Loucy (cell line): ENCODE measurements around the gene LYPLA2.

Experiments used
- H2AFZ ChIP-seq: fragments of 200-600 bp; sonication (generic); 2 replicates; pipeline ENCODE4 v1.6.0; 2016; ENCODE audit warnings: antibody characterized with exemption, mild to moderate bottlenecking, low read length, moderate library complexity
- H3F3A ChIP-seq: fragments of 200-600 bp; 2 replicates; pipeline ENCODE4 v1.6.0; 2016; ENCODE audit warnings: antibody characterized with exemption, low read depth, mild to moderate bottlenecking
- H3K27me3 ChIP-seq: fragments of 200-600 bp; sonication (generic); 2 replicates; pipeline ENCODE4 v1.6.1; 2014; ENCODE audit warnings: low read length, mild to moderate bottlenecking; ENCODE audit not compliant: insufficient read depth, poor library complexity, severe bottlenecking
- H3K36me3 ChIP-seq: fragments of 200-600 bp; sonication (generic); 2 replicates; pipeline ENCODE4 v1.6.1; 2016; ENCODE audit warnings: low read length; ENCODE audit not compliant: insufficient read depth
- H3K4me1 ChIP-seq: fragments of 200-600 bp; sonication (generic); 2 replicates; pipeline ENCODE4 v1.5.1; 2014; ENCODE audit warnings: low read length, mild to moderate bottlenecking; ENCODE audit not compliant: insufficient read depth, poor library complexity, severe bottlenecking
- H3K4me2 ChIP-seq: fragments of 200-600 bp; sonication (generic); 2 replicates; pipeline ENCODE4 v1.6.0; 2014; ENCODE audit warnings: antibody characterized with exemption, low read length, low read depth, mild to moderate bottlenecking; ENCODE audit not compliant: poor library complexity, severe bottlenecking
- H3K4me3 ChIP-seq: fragments of 200-600 bp; sonication (generic); 2 replicates; pipeline ENCODE4 v1.5.1; 2014; ENCODE audit warnings: low read length, mild to moderate bottlenecking, mixed read lengths; ENCODE audit not compliant: poor library complexity, severe bottlenecking
- H3K79me2 ChIP-seq: fragments of 200-600 bp; sonication (generic); 2 replicates; pipeline ENCODE4 v1.6.1; 2014; ENCODE audit warnings: low read length; ENCODE audit not compliant: insufficient read depth
- H3K9ac ChIP-seq: fragments of 200-600 bp; sonication (generic); 2 replicates; pipeline ENCODE4 v1.6.0; 2014; ENCODE audit warnings: mild to moderate bottlenecking, low read depth, low read length, moderate library complexity; ENCODE audit not compliant: poor library complexity, severe bottlenecking
- H3K9me2 ChIP-seq: fragments of 200-600 bp; sonication (generic); replicated peaks from 2 replicates; pipeline ENCODE4 v1.6.1; 2016; ENCODE audit warnings: low read depth, low read length, mixed read lengths
- H3K9me3 ChIP-seq: fragments of 200-600 bp; sonication (generic); 2 replicates; pipeline ENCODE4 v1.6.1; 2014; ENCODE audit warnings: mild to moderate bottlenecking, antibody characterized with exemption, low read length, low read depth; ENCODE audit not compliant: insufficient read depth
- H4K20me1 ChIP-seq: fragments of 200-600 bp; sonication (generic); 2 replicates; pipeline ENCODE4 v1.6.0; 2014; ENCODE audit warnings: antibody characterized with exemption, low read length, mild to moderate bottlenecking; ENCODE audit not compliant: insufficient read depth, poor library complexity, severe bottlenecking
- CTCF ChIP-seq: fragments of 200-600 bp; sonication (generic); conservative IDR thresholded peaks from 2 replicates; pipeline ENCODE4 v1.5.1; 2014; ENCODE audit warnings: mild to moderate bottlenecking, antibody characterized with exemption, low read length
- EZH2phosphoT487 ChIP-seq: fragments of 200-600 bp; IDR thresholded peaks from 2 replicates; pipeline ENCODE4 v1.6.1; 2018; ENCODE audit warnings: antibody characterized with exemption, mild to moderate bottlenecking, moderate library complexity, borderline replicate concordance

The LYPLA2 gene

GRCh38 chr1:23804183-23804835 lies 13.4 kb downstream of the LYPLA2 start:
- Histone ChIP-seq H3K9me2 (no peaks in the 10 kb centered on the region), H3F3A (no peaks in the 10 kb centered on the region), H3K36me3 (no peaks in the 10 kb centered on the region), H4K20me1 (peaks cover 9% of the 10 kb centered on the region), H2AFZ (no peak overlapping the region), H3K4me3 (no peak overlapping the region), H3K9ac (no peak overlapping the region), H3K4me2 (no peak overlapping the region), H3K9me3 (no peaks in the 10 kb centered on the region), H3K27me3 (no peaks in the 10 kb centered on the region), H3K4me1 (peaks cover 21% of the 10 kb centered on the region), H3K79me2 (no peaks in the 10 kb centered on the region; the same call in 1 of the 2 replicates)
- peak; percentile 37; the same call in 1 of the 2 replicates for TF ChIP-seq CTCF
- TF ChIP-seq EZH2phosphoT487 = no peak

DNA sequence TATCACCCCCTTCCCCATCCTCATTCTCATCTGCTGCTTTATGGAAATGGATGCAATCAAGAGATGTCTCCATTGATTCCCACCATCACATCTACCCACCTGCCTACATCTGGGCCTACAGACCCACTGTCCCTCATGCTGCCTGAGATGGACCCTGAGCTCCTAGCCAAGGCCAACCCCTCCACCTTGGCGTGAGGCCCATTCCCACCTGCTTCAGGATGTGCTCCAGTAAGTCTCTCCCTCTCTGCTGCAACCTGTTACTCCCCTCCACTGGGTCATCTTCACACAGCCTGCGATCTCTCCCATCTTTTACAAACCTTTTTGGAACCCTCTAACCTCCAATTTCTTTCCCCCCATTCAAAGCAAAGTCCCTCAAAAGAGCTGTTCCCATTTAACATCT lies 14.1 kb downstream of the LYPLA2 start:
- Histone ChIP-seq H3K36me3 (no peaks in the 10 kb centered on the region), H3K9me3 (no peaks in the 10 kb centered on the region), H3K27me3 (no peaks in the 10 kb centered on the region), H3K9ac (no peak overlapping the region), H3K9me2 (no peaks in the 10 kb centered on the region), H3K4me2 (no peak overlapping the region), H3K4me3 (no peak overlapping the region), H2AFZ (no peak overlapping the region), H3K4me1 (peaks cover 14% of the 10 kb centered on the region), H4K20me1 (peaks cover 5% of the 10 kb centered on the region), H3K79me2 (no peaks in the 10 kb centered on the region), H3F3A (no peaks in the 10 kb centered on the region)
- TF ChIP-seq EZH2phosphoT487 = no peak

- Histone ChIP-seq H3K4me3 (no peak overlapping the region), H3K9me2 (no peaks in the 10 kb centered on the region), H3K79me2 (no peaks in the 10 kb centered on the region), H2AFZ (no peak overlapping the region), H3K4me1 (peaks cover 10% of the 10 kb centered on the region), H3K27me3 (no peaks in the 10 kb centered on the region), H3F3A (no peaks in the 10 kb centered on the region), H3K9ac (no peak overlapping the region), H4K20me1 (no peaks in the 10 kb centered on the region), H3K9me3 (no peaks in the 10 kb centered on the region), H3K36me3 (no peaks in the 10 kb centered on the region), H3K4me2 (no peak overlapping the region)
- no peak for TF ChIP-seq EZH2phosphoT487
- TF ChIP-seq CTCF = no peak
Observed at GRCh38 chr1:23806280-23806679, 15.3 kb downstream of the LYPLA2 start.

GRCh38 chr1:23807453-23807852 lies 16.5 kb downstream of the LYPLA2 start:
- H4K20me1 ChIP-seq = no peaks in the 10 kb centered on the region
- TF ChIP-seq CTCF (no peak), EZH2phosphoT487 (no peak)
- no peaks in the 10 kb centered on the region for H3K9me3 ChIP-seq
- no peaks in the 10 kb centered on the region for H3K36me3 ChIP-seq
- no peaks in the 10 kb centered on the region for H3F3A ChIP-seq
- H3K4me2 ChIP-seq = no peak overlapping the region
- no peak overlapping the region for H3K9ac ChIP-seq
- H3K9me2 ChIP-seq = no peaks in the 10 kb centered on the region
- H3K4me3 ChIP-seq = no peak overlapping the region
- H2AFZ ChIP-seq = no peak overlapping the region
- H3K27me3 ChIP-seq = no peaks in the 10 kb centered on the region
- H3K79me2 ChIP-seq = no peaks in the 10 kb centered on the region
- H3K4me1 ChIP-seq = peaks cover 6% of the 10 kb centered on the region
